WTC11 (cell line): Measurements from ENCODE around the gene NCAPH2.

Experiments used
- CREB1 ChIP-seq: sonication (generic); formaldehyde crosslinking; IDR thresholded peaks from 2 replicates; pipeline ENCODE4 v1.8.0; 2023; ENCODE audit warnings: mild to moderate bottlenecking, missing genetic modification reagents
- ELF4 ChIP-seq: sonication (generic); formaldehyde crosslinking; IDR thresholded peaks from 2 replicates; pipeline ENCODE4 v1.8.1; 2022; ENCODE audit warnings: low read depth, mild to moderate bottlenecking, moderate library complexity, missing genetic modification reagents
- ESRRA ChIP-seq: sonication (generic); formaldehyde crosslinking; IDR thresholded peaks from 2 replicates; pipeline ENCODE4 v1.8.1; 2022; ENCODE audit warnings: mild to moderate bottlenecking, missing genetic modification reagents, borderline replicate concordance
- GABPB1 ChIP-seq: sonication (generic); formaldehyde crosslinking; IDR thresholded peaks from 2 replicates; pipeline ENCODE4 v1.8.1; 2023; ENCODE audit warnings: mild to moderate bottlenecking, missing genetic modification reagents
- JAZF1 ChIP-seq: fragments of 250-450 bp; sonication (Bioruptor Pico); IDR thresholded peaks from 2 replicates; pipeline ENCODE4 v1.9.0; 2021; ENCODE audit warnings: moderate library complexity, mild to moderate bottlenecking, inconsistent platforms
- NFATC4 ChIP-seq: fragments of 250-450 bp; sonication (Bioruptor Pico); IDR thresholded peaks from 2 replicates; pipeline ENCODE4 v1.9.0; 2021; ENCODE audit warnings: mild to moderate bottlenecking
- NFE2L1 ChIP-seq: sonication (generic); formaldehyde crosslinking; IDR thresholded peaks from 2 replicates; pipeline ENCODE4 v1.8.1; 2023; ENCODE audit warnings: missing genetic modification reagents
- NR3C1 ChIP-seq: sonication (generic); formaldehyde crosslinking; conservative IDR thresholded peaks from 2 replicates; pipeline ENCODE4 v1.8.1; 2023; ENCODE audit warnings: low read depth, mild to moderate bottlenecking, missing genetic modification reagents
- TEAD4 ChIP-seq: sonication (generic); formaldehyde crosslinking; IDR thresholded peaks from 2 replicates; pipeline ENCODE4 v1.8.0; 2022; ENCODE audit warnings: mild to moderate bottlenecking, missing genetic modification reagents
- TP53 ChIP-seq: sonication (generic); formaldehyde crosslinking; IDR thresholded peaks from 2 replicates; pipeline ENCODE4 v1.8.1; 2023; ENCODE audit warnings: mild to moderate bottlenecking, missing genetic modification reagents
- TF ChIP-seq, protein P1 (sequence below): fragments of 200-600 bp; IDR thresholded peaks from 2 replicates; pipeline ENCODE4 v1.8.0; 2022; ENCODE audit warnings: antibody characterized with exemption
- TF ChIP-seq, protein P2 (sequence below): sonication (generic); formaldehyde crosslinking; IDR thresholded peaks from 2 replicates; pipeline ENCODE4 v1.8.1; 2023; ENCODE audit warnings: mild to moderate bottlenecking, missing genetic modification reagents, moderate library complexity
- TF ChIP-seq, protein P3 (sequence below): sonication (generic); formaldehyde crosslinking; conservative IDR thresholded peaks from 2 replicates; pipeline ENCODE4 v1.8.1; 2022; ENCODE audit warnings: mild to moderate bottlenecking, missing genetic modification reagents
- TF ChIP-seq, protein P4 (sequence below): sonication (generic); formaldehyde crosslinking; IDR thresholded peaks from 2 replicates; pipeline ENCODE4 v1.8.1; 2023; ENCODE audit warnings: mild to moderate bottlenecking, missing genetic modification reagents, borderline replicate concordance

DNA sequence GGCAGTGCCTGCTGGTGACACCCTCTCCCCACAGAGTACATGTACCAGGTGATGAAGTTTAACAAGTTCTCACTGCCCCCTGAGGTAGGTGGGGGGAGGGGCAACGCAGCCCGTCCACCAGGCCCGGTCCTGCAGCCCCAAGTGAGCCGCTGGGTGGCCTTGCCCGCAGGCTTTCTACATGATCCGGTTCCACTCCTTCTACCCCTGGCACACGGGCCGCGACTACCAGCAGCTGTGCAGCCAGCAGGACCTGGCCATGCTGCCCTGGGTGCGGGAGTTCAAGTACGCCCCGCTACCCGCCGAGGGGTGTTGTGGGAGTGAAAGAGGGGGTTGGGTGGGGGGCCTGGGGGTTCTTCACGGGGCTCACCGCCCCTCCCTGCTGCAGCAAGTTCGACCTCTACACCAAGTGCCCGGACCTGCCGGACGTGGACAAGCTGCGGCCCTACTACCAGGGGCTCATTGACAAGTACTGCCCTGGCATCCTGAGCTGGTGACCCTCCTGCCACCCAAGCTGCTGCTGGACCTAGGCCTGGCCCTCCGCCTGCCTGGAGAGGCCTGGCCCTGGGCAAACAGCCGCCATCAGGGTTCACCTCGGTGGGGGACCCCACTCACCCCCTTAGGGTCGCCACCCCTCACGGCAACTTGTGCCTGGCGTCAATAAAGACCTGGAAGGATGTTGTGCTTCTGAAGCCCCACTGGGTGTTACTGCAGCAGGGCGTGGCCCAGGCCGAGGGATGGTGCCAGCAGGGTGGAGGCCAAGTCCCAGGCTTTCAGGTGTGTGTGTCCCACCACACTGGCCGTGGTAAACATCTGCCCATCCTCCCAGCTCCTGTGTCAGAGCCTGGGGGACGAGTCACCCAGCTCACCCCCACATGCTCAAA lies 18.4 kb upstream of the NCAPH2 start:
- TF ChIP-seq, protein P1, sequence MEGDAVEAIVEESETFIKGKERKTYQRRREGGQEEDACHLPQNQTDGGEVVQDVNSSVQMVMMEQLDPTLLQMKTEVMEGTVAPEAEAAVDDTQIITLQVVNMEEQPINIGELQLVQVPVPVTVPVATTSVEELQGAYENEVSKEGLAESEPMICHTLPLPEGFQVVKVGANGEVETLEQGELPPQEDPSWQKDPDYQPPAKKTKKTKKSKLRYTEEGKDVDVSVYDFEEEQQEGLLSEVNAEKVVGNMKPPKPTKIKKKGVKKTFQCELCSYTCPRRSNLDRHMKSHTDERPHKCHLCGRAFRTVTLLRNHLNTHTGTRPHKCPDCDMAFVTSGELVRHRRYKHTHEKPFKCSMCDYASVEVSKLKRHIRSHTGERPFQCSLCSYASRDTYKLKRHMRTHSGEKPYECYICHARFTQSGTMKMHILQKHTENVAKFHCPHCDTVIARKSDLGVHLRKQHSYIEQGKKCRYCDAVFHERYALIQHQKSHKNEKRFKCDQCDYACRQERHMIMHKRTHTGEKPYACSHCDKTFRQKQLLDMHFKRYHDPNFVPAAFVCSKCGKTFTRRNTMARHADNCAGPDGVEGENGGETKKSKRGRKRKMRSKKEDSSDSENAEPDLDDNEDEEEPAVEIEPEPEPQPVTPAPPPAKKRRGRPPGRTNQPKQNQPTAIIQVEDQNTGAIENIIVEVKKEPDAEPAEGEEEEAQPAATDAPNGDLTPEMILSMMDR, result no peak
- TF ChIP-seq CREB1 (CRISPR knock-in tag), result no peak
- TF ChIP-seq JAZF1, result no peak
- TF ChIP-seq NFE2L1 (CRISPR knock-in tag), result no peak
- no peak for TF ChIP-seq TP53
- TF ChIP-seq ELF4 (CRISPR knock-in tag), result no peak
- no peak for TF ChIP-seq GABPB1
- TF ChIP-seq, protein P2, sequence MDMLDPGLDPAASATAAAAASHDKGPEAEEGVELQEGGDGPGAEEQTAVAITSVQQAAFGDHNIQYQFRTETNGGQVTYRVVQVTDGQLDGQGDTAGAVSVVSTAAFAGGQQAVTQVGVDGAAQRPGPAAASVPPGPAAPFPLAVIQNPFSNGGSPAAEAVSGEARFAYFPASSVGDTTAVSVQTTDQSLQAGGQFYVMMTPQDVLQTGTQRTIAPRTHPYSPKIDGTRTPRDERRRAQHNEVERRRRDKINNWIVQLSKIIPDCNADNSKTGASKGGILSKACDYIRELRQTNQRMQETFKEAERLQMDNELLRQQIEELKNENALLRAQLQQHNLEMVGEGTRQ (CRISPR knock-in tag), result no peak
- no peak for TF ChIP-seq NFATC4
- no peak for TF ChIP-seq TEAD4
- no peak for TF ChIP-seq ESRRA (CRISPR knock-in tag)
- no peak for TF ChIP-seq NR3C1
- TF ChIP-seq, protein P3, sequence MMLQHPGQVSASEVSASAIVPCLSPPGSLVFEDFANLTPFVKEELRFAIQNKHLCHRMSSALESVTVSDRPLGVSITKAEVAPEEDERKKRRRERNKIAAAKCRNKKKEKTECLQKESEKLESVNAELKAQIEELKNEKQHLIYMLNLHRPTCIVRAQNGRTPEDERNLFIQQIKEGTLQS (CRISPR knock-in tag), result no peak
- TF ChIP-seq, protein P4, sequence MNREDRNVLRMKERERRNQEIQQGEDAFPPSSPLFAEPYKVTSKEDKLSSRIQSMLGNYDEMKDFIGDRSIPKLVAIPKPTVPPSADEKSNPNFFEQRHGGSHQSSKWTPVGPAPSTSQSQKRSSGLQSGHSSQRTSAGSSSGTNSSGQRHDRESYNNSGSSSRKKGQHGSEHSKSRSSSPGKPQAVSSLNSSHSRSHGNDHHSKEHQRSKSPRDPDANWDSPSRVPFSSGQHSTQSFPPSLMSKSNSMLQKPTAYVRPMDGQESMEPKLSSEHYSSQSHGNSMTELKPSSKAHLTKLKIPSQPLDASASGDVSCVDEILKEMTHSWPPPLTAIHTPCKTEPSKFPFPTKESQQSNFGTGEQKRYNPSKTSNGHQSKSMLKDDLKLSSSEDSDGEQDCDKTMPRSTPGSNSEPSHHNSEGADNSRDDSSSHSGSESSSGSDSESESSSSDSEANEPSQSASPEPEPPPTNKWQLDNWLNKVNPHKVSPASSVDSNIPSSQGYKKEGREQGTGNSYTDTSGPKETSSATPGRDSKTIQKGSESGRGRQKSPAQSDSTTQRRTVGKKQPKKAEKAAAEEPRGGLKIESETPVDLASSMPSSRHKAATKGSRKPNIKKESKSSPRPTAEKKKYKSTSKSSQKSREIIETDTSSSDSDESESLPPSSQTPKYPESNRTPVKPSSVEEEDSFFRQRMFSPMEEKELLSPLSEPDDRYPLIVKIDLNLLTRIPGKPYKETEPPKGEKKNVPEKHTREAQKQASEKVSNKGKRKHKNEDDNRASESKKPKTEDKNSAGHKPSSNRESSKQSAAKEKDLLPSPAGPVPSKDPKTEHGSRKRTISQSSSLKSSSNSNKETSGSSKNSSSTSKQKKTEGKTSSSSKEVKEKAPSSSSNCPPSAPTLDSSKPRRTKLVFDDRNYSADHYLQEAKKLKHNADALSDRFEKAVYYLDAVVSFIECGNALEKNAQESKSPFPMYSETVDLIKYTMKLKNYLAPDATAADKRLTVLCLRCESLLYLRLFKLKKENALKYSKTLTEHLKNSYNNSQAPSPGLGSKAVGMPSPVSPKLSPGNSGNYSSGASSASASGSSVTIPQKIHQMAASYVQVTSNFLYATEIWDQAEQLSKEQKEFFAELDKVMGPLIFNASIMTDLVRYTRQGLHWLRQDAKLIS, result no peak
